Esophagus (tissue), 2 donors: ENCODE results near the gene CERS4. TPM values are rescaled to one million over a fixed set of nuclear protein-coding genes. Genes with fewer than 3 reads are reported as not detected.

Experiments used
- H3K27ac ChIP-seq, 2 donors: one replicate each; pipeline ENCODE4 v1.5.1; 2013; ENCODE audit warnings: low read depth in 2 of 2, mild to moderate bottlenecking in 2 of 2, inconsistent platforms in 1 of 2, low read length in 1 of 2, moderate library complexity in 1 of 2
- H3K27me3 ChIP-seq, 2 donors: one replicate each; pipeline ENCODE4 v1.6.1; 2013; ENCODE audit warnings: low read length in 2 of 2, control low read depth in 1 of 2, mild to moderate bottlenecking in 1 of 2; ENCODE audit not compliant: insufficient read depth in 2 of 2, control insufficient read depth in 1 of 2
- H3K36me3 ChIP-seq, 2 donors: one replicate each; pipeline ENCODE4 v1.6.1; 2013; ENCODE audit warnings: low read length in 1 of 2; ENCODE audit not compliant: control insufficient read depth in 2 of 2, insufficient read depth in 2 of 2
- H3K4me1 ChIP-seq, 2 donors: one replicate each; pipeline ENCODE4 v1.6.1; 2013; ENCODE audit warnings: low read length in 1 of 2; ENCODE audit not compliant: control insufficient read depth in 2 of 2, insufficient read depth in 2 of 2
- H3K4me3 ChIP-seq, 2 donors: one replicate each; pipeline ENCODE4 v1.5.1; 2013; ENCODE audit warnings: low read length in 2 of 2, mild to moderate bottlenecking in 2 of 2, low read depth in 1 of 2, moderate library complexity in 1 of 2
- H3K9me3 ChIP-seq, 2 donors: one replicate each; pipeline ENCODE4 v1.6.1; 2013; ENCODE audit warnings: mild to moderate bottlenecking in 2 of 2, low read depth in 1 of 2, low read length in 1 of 2, moderate library complexity in 1 of 2; ENCODE audit not compliant: control insufficient read depth in 2 of 2, insufficient read depth in 1 of 2
- WGBS, 2 donors: extraction: QIAGEN DNeasy Blood & Tissue Kit; methylation state at CpG; one replicate each; pipeline ENCODE4 v1.1.7; 2013; 5-methylcytosine and 5-hydroxymethylcytosine counted together
- polyA plus RNA-seq, 2 donors: library from polyadenylated mRNA; stranded (reverse); fragments of 200-250 nt; gene quantifications; one replicate each; pipeline ENCODE4 v1.2.3, GENCODE V29; 2013
- donor health status: healthy with polysubstance abuse.
- donor health status: Bipolar disorder and iron deficiency.

The CERS4 gene
- polyA plus RNA-seq, 2 donors = 67.7 to 70.0 TPM

DNA sequence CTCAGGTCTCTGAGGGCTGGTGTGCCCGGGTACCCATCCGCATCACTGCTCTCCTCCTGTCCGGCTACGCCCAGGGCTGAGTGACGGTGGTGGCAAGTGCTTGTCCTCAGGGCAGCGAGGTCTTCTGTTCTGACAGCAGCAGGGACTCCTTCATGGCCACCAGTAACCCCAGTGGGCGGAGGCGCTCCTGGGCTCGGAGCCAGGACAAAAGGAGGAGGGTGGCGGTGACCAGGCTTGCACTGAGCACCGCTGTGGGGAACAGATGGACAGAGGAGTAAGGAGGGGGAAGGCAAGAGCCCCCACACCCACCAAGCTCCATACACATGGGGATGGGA lies 93.2 kb downstream of the CERS4 start:
- H3K36me3 ChIP-seq = peaks cover 0 to 16% of the 10 kb centered on the region in 2 donors
- 57 to 69% methylated on average over 11 of the region's 11 CpGs for WGBS, 2 donors
- H3K27ac ChIP-seq = no peak overlapping the region
- H3K4me3 ChIP-seq = no peak overlapping the region
- peaks cover 0 to 3% of the 10 kb centered on the region in 2 donors for H3K9me3 ChIP-seq
- H3K27me3 ChIP-seq = no peaks in the 10 kb centered on the region
- peaks cover 0 to 3% of the 10 kb centered on the region in 2 donors for H3K4me1 ChIP-seq

GRCh38 chr19:8302734-8303133 lies 93.6 kb downstream of the CERS4 start:
- peaks cover 0 to 3% of the 10 kb centered on the region in 2 donors for H3K9me3 ChIP-seq
- H3K36me3 ChIP-seq = peaks cover 0 to 16% of the 10 kb centered on the region in 2 donors
- H3K4me3 ChIP-seq = no peak overlapping the region
- 74 to 80% methylated on average over 7 of the region's 7 CpGs for WGBS, 2 donors
- H3K27ac ChIP-seq = no peak overlapping the region
- H3K27me3 ChIP-seq = no peaks in the 10 kb centered on the region
- peaks cover 0 to 8% of the 10 kb centered on the region in 2 donors for H3K4me1 ChIP-seq

DNA sequence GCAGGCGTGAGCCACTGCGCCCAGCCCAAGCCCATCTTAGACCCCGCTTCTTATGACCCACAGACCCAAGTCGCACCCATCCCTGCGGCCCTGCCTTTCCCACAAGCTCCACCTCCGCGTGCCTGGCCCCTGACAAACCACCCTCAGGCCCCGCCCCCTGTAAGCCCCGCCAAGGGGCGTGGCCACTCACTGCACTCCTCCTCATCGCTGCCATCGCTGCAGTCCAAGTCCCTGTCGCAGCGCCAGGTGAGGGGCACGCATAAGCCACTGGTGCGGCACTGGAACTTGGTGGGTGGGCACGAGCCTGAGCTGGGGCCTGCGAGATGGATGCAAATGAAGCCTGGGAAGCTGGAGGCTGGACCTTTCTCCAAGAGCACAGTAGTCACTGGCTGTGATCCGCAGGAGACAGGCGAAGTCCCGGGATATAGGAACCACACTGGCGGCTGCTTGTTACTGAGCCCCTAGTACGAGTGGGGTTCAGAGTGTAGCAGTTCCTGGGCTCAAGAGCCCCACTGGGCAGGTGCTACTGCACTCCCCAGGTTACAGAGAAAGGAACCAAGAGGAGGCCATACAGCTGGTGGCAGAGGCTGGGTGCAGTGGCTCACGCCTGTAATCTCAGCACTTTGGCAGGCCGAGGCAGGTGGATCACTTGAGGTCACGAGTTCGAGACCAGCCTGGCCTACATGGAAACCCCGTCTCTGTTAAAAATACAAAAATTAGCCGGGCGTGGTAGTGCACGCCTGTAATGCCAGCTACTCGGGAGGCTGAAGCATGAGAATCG lies 95.9 kb downstream of the CERS4 start:
- H3K27me3 ChIP-seq = no peaks in the 10 kb centered on the region
- WGBS, 2 donors = 82 to 86% methylated on average over 33 of the region's 33 CpGs
- H3K36me3 ChIP-seq = peaks cover 0 to 19% of the 10 kb centered on the region in 2 donors
- H3K4me3 ChIP-seq = no peak overlapping the region
- peaks cover 0 to 5% of the 10 kb centered on the region in 2 donors for H3K9me3 ChIP-seq
- peaks cover 0 to 14% of the 10 kb centered on the region in 2 donors for H3K4me1 ChIP-seq
- no peak overlapping the region for H3K27ac ChIP-seq

GRCh38 chr19:8305798-8306197 lies 96.6 kb downstream of the CERS4 start:
- H3K9me3 ChIP-seq = peaks cover 0 to 5% of the 10 kb centered on the region in 2 donors
- H3K27me3 ChIP-seq = no peaks in the 10 kb centered on the region
- H3K4me3 ChIP-seq = no peak overlapping the region
- H3K4me1 ChIP-seq = peaks cover 0 to 14% of the 10 kb centered on the region in 2 donors
- H3K36me3 ChIP-seq = peaks cover 0 to 22% of the 10 kb centered on the region in 2 donors
- no peak overlapping the region for H3K27ac ChIP-seq
- 68 to 90% methylated on average over 4 of the region's 4 CpGs for WGBS, 2 donors

DNA sequence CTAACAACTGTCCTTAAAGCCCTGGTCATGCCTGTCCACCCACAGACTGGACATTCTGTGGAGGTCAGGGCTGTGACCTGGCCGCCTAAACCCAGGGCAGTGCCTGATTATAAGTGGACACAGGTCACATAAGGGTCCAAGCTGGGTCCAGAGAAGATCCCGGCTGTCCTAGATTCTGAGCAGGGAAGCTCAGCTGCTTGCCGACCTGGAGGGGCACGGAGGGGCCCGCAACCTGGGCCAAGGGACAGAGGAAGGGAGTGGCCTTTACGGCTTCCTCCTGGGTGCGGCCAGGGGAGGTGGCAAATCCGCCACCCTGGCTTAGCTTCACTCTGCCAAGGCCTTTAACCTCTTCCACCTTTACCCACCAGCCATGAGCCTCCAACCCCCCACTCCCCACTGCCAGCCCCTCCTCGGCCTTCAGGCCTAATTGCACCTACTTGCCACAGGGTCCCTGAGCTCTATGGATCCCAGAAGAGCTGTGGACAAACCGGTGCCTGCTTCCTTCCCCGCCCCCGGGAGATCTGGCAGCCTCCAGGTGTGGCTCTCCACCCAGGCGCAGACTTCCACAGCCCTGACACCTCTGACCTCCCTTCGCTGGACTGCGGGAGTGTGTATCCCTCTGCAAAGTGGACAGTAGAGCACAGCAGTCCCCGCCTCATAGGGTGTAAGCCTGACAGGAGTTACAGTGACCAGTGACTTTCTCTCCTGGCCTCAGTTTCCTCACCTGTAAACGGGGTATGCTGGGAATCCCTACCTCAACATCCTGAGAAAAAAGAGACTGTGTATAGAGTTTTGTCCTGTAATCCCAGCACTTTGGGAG lies 97.3 kb downstream of the CERS4 start:
- Histone ChIP-seq H3K27me3 (no peaks in the 10 kb centered on the region), H3K4me1 (peaks cover 0 to 14% of the 10 kb centered on the region in 2 donors), H3K27ac (no peak overlapping the region), H3K9me3 (peaks cover 0 to 5% of the 10 kb centered on the region in 2 donors), H3K4me3 (no peak overlapping the region), H3K36me3 (peaks cover 0 to 26% of the 10 kb centered on the region in 2 donors)
- 70 to 74% methylated on average over 16 to 17 of the region's 17 CpGs for WGBS, 2 donors

DNA sequence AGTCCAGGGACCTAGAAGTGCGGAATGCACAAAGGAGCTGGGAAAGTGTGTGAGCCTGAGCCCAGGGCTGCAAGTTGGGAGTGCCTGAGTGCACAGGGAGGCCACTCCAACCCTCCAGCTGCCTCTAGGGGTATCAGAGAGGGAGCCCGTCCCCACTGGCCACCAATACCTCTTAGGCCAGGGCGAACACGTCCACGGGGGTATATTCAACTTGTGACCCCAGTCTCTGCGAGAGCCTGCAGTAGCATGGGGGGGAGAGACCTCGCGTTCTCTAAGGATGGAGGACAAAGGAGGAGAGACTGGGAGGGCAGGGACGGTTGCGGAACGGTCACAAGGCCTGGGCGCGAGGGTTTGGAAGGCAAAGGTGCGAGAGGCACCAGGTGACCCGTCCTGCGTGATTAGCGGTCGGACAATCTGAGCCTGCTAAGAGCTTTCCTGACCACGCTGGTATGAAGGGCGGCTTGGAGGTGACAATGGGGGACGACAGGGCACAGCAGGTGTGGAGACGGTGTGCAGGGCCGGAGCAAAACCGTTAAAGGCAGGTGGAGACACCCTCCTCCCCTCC lies 98.3 kb downstream of the CERS4 start:
- 13 to 17% methylated on average over 24 of the region's 24 CpGs for WGBS, 2 donors
- Histone ChIP-seq H3K27ac (peak overlapping the region; percentile 56 to 66), H3K36me3 (peaks cover 0 to 21% of the 10 kb centered on the region in 2 donors), H3K4me3 (peak overlapping the region; percentile 55 to 69), H3K27me3 (no peaks in the 10 kb centered on the region), H3K4me1 (peaks cover 0 to 14% of the 10 kb centered on the region in 2 donors), H3K9me3 (peaks cover 0 to 5% of the 10 kb centered on the region in 2 donors)

DNA sequence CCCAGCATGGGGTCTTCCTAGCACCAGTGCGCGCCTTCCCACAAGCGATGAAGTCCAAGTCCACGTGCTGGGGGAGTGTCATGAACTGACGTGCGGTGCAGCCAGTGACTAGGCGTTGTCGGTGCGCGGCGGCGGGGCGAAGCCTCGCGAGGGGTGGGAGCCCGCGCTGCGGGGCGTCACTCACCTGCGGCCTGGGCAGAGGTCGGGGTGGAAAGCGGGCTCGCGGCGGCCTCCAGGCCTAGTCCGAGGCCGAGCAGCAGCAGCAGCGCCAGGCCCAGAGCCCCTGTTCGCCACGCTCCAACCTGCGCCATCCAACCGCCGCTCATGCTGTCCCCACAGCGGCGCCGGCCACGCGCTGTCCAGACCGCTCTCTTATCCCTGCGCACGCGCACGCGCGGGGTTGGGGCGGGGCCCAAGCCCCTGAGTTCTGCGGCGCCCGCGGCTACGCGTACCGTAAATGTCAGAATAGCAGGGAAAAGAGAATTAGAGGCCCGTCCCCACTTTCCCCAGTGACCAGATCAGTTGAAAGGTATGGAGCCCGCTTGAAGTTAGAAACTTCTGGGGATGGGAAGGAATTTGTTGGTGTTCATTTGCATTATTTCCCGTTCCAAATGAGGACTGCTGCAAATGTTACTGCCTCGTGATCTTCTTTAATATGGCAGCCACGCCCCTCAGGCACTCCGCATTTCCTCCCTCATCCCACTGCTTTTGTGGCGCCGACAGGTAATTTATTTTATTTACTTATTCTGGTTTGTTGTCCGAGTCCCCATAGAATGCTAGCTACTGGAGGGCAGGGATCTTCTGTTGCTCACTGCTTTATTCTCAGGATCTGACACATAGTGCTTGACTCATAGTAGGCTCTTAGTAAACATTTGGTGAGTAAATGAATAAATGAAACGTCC lies 99.0 kb downstream of the CERS4 start, which contains the start of gene CD320:
Gene CD320 (minus strand): TSS at position 394 of the 902 bp plus-strand sequence. CDS start 68 bp downstream, at position 326.
- H3K9me3 ChIP-seq = peaks cover 0 to 5% of the 10 kb centered on the region in 2 donors
- H3K4me3 ChIP-seq = peak within 1 kb of the TSS; percentile 55 to 69
- peaks cover 0 to 14% of the 10 kb centered on the region in 2 donors for H3K4me1 ChIP-seq
- H3K27me3 ChIP-seq = no peaks in the 10 kb centered on the region
- peaks cover 0 to 18% of the 10 kb centered on the region in 2 donors for H3K36me3 ChIP-seq
- peak within 1 kb of the TSS; percentile 56 to 66 for H3K27ac ChIP-seq
- 1% methylated on average over 62 to 63 of the region's 63 CpGs for WGBS, 2 donors

DNA sequence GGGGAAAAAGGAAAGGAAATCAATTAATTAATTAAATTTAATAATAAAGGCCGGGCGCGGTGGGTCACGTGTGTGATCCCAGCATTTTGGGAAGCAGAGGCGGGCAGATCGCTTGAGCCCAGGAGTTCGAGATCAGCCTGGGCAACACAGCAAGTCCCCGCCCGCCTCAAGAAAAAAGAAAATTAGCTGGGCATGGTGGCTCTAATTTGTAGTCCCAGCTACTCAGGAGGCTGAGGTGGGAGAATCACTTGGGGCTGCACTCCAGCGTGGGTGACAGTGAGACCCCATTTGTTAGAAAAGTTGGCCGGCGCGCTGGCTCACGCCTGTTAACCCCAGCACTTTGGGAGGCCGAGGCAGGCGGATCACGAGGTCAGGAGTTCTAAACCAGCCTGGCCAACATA lies 99.7 kb downstream of the CERS4 start:
- H3K36me3 ChIP-seq = peaks cover 0 to 15% of the 10 kb centered on the region in 2 donors
- H3K4me3 ChIP-seq = peak overlapping the region in 1 of 2 donors; percentile 55
- peaks cover 0 to 5% of the 10 kb centered on the region in 2 donors for H3K9me3 ChIP-seq
- WGBS, 2 donors = 65 to 74% methylated on average over 17 of the region's 17 CpGs
- no peaks in the 10 kb centered on the region for H3K27me3 ChIP-seq
- no peak overlapping the region for H3K27ac ChIP-seq
- peaks cover 0 to 14% of the 10 kb centered on the region in 2 donors for H3K4me1 ChIP-seq
